CMK (cell line): Measurements from ENCODE around the gene STX8.
"Not testable (repeated sequence)": the region's sequence is repeated elsewhere in the genome, so short reads cannot be mapped to it uniquely, and the experiment has no call there.

ENCODE experiments used
- DNase-seq: peaks from one replicate; pipeline ENCODE4 v3.0.0-alpha.2; 2010; ENCODE audit warnings: low read depth

Gene STX8

DNA sequence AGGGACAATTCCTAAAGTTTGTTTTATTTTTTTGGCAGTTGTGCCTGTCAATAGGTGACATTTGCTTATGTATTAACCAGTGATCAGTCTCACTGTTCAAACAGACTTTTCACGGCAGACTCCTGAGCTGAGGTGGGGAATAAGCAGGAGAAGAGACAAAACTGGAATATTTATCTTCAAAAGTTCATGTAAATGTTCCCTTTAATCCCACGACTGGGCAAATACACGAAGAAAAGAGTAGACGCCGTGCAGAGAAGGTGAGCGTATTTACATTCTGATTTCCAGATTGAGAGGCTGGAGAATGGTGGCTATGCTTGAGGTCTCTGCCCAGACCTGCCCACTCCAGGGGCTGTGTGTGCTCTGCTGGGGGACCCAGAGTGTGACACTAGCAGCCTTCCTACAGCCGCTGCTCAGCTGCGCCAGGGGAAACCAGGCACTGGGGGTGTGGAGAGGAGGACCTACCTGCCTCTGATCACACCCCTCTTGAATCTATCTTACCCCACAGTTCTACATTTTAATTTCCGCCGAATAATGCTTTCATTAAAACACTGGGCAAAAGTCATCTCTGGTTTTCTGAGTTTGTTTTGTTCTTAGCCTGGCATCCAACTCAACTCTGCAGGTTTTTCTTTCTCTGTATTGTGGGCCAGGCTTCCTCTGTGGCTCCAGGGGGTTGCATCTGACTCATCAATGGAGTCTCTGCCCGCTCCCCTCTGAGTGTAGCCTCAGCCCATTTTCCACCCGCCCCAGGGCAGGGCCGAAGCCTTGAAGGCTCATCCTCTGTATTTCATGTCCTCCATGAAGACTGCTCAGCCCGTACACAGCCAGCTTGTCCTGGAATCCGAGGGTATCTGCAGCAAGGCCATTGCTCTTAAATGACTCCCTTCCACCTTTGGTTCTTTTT, 317.3 kb downstream of the STX8 start:
- DNase-seq = no peak

DNA sequence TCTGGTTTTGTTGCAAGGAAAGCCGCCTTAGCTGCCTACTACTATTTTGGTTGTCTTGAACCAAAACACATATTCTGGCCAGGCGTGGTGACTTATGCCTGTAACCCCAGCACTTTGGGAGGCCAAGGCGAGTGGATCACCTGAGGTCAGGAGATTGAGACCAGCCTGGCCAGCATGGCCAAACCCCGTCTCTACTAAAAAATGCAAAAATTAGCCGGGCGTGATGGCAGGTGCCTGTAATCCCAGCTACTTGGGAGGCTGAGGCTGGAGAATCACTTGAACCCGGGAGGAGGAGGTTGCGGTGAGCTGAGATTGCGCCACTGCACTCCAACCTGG, 318.0 kb downstream of the STX8 start:
- not testable (repeated sequence) for DNase-seq

DNA sequence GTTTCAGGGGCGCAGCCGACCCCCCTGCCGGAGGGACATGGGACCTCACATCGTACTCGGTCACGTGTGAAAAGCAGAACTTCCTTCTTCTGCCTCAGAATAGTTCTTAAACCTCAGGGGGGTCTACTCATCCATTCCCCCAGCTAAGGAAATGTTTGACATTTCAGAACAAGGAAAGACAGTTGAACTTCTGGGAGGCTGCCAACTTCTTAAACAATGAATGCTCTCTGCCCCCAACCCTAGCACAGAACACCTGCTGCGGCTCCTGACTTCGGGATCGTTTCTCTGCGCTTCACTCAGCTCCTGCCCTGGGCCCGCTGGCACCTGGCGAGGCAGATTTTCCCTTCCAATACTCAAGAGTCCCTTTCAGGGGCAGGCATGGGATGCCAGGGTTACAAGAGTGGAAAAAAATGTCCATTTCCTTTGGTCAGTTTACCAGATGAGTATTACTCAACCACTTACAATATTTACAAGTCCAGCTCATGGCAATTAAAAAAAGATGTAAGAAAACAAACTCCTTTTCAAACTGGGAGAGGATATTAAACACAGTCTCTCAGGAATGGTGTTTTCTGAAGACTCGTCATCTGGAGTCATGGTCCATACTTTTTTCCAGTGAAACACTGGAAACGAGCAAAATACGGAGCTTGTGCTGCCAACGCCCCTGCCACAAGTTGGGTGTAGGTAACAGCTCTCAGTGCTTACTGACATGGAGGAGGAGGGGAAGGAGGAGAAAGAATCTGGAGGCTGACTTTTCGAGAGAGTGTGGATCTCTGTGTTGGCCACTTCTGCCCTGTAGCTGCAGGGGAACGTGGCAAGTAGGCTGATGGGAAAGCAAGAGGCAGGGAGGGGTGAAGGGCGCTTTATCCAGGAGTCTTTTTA, 318.6 kb downstream of the STX8 start:
- no peak for DNase-seq

DNA sequence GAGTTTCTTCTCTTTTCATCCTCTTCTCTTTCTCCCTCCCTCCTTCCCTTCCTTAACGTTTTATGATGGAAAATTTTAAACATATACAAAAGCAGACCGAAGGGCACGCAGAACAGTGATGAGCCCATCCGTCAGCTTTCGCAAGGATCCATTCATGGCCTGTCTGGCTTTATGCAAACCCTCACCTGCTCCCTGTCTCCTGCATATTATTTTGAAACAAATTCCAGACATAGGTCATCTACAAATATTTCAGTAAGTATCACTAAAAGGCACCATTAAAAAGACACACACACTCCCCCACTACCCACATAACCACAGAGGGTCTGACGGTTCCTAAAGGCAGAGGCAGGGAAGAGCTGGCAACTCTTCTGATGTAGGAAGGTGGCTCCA, 319.3 kb downstream of the STX8 start:
- no peak for DNase-seq

DNA sequence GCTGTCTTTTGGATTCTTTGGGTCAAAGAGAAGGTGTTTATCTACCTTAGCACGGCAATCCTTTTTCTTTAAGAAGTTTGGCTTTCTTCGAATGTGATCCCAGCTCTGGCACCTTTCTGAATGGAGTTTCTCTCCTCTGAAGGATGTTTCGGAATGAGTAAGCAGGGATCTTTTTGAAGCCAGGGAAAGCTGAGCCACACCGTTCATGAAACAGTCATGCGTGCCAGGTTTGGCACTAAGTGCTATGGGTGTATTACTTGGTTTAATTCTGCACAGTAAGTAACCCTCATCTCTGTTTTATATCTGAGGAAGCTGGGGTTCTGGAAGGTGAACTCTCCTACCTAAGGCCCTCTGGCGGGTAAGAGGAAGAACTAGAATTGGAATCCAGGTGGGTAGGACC, 319.8 kb downstream of the STX8 start:
- no peak for DNase-seq

DNA sequence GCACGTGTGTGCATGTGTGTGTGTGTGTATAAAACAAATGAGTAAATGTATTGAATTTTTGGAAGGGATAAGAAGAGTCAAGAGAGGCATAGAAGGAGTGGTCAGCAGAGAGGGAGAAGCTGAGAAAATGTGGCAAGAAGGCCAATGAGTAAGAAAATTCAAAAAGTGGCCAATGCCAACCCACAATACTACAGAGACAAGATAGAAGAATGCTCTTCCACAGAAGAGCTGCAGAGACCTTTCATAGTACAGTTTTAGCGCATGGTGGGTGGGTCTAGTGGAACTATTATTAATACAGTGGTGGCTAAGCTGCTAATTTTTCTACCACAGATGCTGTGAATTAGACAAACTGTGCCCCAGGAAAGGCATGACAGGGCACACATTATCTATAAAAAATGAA, 320.8 kb downstream of the STX8 start:
- DNase-seq = no peak

DNA sequence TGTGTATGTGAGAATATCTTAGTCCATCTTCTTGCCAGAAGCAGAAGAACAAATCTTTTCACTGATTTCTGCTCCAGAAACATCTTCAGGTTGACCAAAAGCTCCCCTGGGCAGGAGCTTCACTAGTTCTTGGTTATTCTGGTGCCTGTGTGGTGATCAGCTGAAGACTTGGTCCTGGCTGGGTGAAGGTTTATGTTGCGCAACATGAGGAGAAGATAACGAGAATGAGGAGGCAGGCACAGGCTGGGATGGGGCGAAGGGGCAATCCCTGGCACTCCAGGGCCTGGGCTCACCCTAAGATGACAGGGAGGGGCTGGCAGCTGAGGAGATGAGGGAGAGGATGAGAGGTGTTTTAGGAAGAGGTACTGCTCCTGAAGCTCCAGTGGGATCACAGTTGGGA, 322.3 kb downstream of the STX8 start:
- DNase-seq = no peak

DNA sequence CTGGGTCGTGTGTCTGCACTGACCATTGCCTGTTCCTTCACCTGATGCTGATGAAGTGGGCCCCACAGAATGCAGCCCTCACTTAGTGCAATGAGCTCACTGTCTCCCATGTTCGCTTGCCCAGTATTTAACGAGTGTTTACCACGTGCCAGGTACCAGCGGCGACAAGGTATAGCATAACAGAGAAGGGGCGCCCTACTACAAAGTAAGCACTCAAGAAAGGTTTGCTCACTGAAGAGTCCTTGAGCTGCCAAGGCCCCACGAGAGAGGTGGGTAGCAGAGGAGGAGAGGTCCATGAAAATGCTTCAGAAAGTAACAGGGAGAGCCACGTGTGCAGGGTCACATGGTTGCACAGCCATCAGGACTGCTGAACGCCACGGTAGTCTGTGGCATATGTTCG, 324.3 kb downstream of the STX8 start:
- no peak for DNase-seq

DNA sequence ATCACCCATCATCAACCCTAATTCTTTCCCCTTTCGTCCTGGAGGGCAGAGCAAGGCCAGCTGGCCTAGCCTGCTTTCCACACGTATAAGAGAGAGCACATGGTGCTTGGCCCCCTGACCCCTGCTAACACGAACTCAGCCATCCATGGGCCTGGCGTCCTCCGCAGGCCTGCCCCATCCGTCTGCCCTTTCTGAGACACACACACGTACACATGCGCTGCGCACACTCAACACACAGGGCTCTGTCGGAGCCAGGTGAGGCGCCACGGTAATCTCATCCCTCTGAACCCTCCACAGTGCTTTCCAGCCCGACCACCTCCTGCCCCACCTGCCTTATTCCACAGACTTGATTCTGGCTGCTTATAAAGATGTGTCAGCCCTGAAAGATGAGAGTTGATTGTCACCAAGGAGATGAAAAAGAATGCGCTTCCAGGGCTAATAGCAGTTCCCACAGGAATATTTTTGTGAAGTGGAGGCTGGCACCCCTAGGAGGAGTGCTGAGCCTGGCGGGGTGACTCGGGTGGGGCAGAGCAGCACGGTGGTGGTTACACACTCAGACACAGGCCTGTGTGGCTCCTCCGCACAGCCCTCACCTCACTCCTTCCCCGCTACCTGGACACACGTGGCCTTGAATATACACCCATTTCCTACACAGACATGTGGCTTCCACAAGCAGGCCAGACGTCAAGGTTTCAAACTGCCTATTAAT, 326.2 kb downstream of the STX8 start:
- no peak for DNase-seq

DNA sequence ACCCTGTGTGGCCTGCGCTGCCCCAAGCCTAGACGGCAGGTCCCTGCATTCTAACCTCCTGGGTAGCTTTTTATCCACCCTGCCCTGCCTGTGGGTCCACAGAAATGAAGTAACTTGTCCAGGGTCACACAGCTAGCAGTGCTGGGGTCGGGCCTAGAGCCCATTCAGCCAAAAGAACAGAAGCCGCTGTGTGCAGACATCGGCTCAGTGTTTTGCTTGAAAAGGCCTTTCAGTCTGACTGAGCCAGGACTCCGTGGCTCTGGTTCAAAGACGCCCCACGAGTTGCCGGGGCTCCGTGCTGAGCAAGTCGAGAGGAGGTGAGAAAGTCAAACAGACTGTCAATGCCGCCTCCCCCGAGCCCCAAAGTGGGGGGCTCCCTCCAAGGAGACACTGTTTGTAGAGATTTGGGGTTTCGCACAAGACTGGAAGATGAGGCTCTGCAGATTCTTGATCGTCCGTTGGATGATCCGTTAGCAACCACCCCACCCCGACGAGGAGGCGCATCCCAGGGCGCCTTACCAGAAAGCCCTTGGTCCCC, 328.1 kb downstream of the STX8 start:
- DNase-seq = no peak

DNA sequence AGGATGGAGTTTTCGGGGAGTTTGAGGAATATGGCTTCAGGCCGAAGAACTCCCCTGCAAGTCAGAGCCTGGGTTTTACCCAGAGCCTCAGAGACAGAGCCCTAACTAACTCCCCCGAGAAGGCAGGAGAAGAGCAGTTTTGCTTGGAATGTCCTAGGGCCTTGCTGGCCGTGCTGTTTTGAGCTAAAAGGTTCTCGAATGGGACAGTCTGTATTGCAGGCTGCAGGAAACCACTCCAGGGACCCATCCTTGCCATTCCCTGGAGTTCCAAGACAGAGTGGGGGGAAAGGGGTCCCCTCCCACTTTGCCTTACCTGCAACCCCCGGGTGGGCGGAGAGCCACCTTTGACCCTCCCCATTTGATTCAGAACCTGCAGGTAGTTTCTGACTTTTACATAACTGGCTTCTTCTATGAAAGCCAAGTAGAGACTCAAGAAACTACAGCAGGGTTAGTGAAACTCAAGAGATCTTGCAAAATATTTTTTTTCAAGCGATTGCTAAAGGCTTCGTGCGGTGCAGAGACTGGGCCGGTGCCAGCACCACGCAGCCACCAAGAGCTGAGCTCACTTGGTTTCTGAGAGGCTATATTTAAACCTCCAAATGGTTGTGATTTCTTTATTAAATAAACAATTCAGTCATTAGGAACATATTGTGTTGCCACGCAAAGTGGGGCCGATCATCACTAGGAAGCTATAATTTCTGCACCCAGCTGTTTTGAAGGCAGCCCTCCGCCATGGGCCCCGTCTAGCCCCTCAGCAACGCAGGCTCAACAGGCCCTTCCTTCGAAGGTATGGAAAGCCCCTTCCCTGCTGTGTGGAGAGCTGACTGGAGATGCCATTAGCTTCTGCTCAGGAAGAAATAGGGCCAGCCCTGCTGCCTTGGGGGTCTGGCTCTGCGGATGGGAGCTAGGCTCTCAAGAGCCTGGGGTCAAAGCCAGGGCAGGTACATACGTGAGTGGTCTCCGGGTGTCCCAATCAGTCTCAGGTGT, 331.3 kb downstream of the STX8 start:
- no peak for DNase-seq

DNA sequence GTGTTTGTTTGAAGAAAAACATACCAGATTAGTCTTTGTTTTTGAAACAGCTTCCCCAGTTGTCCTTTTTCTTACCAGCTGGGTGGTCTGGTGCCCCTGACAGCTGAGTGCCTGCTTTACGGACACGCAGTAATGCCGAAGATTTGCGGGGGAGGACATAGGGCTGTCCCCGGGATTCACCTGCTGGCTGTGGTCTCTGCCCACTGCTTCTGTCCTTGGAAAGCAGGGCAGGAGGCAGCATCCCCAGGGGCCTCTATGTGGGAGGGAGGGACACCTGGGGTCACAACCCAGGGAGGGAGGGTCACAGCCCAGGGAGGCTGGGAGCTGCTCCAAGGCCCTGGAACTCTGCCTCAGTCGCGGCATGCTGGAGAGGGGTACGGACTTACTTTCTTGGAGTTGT, 332.6 kb downstream of the STX8 start:
- DNase-seq = no peak

DNA sequence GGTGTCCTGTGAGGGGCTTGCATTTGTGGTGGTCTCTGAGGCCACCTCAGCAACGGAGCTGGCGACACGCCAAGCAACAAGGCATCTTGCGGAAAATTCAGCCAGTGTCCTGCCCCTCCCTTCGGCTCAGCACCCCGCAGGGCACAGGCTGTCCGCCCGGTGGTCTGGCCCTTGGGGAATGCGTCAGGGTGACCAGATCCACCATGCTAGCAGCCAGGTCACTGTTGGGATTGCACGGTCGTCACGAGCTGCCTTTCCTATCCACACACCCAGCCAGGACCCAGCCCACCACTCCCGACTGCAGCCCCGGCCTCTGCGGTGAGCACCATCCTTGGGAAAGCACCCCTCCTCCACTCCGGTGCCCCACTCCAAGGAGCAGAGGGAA, 333.1 kb downstream of the STX8 start:
- no peak for DNase-seq

DNA sequence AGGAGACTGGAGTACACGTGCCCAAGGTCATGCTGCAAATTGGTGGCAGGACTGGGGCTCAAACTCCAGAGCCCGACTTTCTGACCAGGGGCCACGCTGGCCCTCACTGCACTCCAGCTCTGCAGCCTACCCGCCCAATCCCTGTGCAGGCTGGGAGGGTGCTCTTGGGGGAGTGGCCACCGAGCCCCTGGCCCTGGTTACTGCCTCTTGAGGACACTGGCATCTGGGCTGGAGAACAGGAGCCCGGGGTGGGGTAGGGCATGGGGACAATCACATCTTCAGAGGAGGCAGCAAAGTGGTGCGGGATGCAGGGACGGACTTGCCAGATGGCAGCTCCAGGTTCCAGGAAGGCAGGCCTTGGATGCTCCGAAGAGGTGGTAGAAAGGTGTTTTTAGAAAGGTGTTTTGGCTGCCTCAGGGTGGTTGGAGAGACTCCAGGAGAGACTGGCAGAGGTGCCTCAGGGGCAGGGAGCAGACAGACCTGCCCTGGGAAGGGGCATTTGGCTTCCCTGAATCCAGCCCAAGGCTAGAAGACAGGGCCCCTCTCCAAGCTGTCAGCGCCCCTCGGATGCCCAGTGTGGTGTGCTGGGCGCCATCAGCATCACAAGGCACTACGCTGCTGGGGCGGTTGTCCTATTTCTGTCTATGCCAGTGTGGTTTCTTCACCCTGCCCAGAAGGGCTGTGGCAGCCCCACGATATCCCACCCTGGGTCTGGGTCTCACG, 333.7 kb downstream of the STX8 start:
- DNase-seq = no peak

DNA sequence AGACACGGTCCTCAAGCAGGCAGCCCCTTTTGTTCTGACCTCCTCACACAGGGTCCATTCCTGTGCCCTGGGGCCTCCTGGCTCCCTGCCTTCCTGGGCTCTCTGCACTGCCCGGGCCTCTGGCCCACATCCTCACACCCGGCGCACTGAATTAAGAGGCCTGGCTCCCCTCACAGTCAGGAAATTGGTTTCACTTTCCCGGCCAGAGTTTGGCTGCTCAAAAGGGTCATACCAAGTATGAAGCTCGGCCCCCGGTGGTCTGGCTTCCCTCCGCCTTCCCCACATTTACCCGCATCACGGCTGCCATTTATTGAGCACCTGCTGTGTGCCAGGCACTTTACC, 334.3 kb downstream of the STX8 start:
- no peak for DNase-seq

DNA sequence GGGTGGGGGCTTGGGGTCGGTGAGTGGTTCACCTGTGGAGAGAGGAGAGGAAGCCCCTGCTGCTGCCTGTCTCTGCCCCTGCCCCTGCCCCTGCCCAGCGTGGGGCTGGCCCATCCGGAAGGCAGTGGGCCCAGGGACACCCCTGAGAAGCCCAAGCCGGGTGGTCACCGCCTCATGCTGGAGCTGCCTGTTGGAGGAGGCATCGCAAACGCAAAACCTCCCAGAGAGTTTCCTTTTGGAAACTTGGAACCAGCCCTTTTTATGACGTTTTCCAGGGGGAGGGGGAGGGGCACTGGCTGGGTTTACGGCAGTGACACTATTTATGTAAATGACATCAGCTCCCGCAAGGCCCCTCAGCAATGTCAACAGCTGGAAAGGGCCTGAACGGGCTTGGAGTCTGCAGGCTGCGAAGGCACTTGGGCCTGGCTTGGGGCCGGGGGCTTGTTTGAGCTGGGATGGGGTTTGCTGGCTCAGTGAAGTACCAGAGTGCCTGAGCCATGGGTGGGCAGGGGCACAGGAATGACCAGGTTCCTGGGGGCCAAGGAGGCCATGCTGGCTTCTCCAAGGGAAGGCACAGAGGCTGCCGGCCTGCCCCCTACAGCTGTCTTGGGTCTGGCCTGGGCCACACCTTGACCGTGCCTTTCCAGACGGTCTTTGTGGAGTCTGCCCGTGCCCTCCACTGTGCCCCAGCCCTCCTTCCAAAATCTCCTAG, 334.8 kb downstream of the STX8 start:
- no peak for DNase-seq

DNA sequence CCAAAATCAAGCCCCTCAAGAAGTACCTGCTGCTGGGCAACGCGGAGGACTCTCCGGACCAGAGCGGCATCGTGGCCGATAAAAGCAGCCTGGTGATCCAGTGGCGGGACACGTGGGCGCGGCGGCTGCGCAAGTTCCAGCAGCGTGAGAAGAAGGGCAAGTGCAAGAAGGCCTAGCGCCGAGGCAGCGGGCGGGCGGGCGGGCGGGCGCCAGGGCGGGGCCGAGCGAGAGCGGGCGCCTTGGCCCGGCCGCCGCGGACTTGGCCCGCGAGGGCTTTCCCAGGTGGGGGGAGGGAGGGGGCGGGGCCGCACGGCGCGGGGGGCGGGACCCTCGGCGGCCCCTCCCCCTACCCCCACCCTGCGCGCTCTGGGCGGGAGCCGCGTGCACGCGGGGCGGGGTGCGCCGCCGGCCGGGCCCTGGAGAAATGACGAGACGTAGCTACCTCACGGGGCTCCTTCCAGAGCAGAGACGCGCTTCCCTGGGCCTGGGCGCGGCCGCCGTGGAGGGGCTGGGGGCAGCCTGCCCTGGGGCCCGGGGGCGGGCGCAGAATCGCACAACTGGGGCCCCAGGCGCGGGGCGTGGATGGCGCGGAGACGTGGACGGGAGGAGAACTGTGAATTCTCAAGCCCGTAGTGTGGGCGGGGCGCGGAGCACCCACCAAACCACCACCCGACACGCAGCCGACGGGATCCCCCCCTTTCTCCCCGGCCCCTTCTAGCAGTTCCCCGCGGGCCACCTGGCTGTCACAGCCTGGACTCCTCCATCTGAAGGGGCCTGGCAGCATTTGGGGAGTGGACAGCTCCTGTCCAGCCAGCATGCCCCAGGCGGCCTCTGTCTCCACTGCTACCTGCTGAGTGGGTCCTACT, 335.6 kb downstream of the STX8 start:
- DNase-seq = no peak

DNA sequence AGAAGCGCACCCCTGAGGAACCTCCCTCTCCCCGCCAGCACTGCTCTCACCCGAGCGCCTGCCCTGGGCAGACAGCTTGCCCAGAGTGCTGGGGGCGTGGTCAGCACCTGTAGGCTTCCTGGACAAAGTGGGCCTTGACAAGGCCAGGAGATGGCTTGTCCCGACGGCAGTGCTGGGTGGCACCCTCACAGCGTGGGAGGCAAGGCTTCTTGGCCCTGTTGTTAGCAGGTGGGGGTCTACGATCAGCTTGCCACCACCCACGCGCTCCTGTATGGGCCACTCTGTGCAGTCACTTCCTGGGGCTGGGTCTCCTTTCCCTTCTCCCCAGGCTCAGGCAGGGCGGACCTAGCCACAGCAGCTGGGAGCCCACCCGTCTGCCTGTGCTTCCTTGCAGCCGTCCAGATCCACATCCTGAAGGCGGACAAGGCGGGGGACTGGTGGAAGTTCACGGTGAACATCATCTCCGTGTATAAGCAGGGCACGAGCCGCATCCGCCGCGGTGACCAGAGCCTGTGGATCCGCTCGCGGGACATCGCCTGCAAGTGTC, 336.3 kb downstream of the STX8 start:
- no peak for DNase-seq
